IMR-90 (cell line): ENCODE measurements around the gene PRSS53. TPM values are rescaled to one million over a fixed set of nuclear protein-coding genes. Genes with fewer than 3 reads are reported as not detected.

Experiments used
- ATAC-seq: fragments of 200-7000 bp; cut with Tn5 transposase; 2 replicates; pipeline ENCODE4 v1.9.1; 2020; ENCODE audit warnings: low read depth, mild to moderate bottlenecking, moderate library complexity
- BruUV-seq: library from RNA; stranded (reverse); fragments of 400-500 nt; replicated peaks from 2 replicates; lab custom pipeline; 2021; lab: Mats Ljungman, UMichigan
- CTCF ChIA-PET: fragments of 300-600 bp; formaldehyde crosslinking; extraction: SDS; loops from one replicate; lab custom pipeline; 2021; ENCODE audit warnings: antibody characterized with exemption; lab: Yijun Ruan, JAX
- POLR2A ChIA-PET: fragments of 300-600 bp; sonication (Branson Sonifier 250); formaldehyde crosslinking; loops from one replicate; lab custom pipeline; 2022; ENCODE audit warnings: antibody characterized with exemption; ENCODE audit not compliant: unreplicated experiment; lab: Charles Lee
- DNase-seq: peaks from one replicate; pipeline ENCODE4 v3.0.0; 2013
- H2AFZ ChIP-seq: replicated peaks from 2 replicates; pipeline ENCODE3; 2013; ENCODE audit warnings: low read length, mild to moderate bottlenecking; ENCODE audit not compliant: poor library complexity
- H2AK5ac ChIP-seq: 2 replicates; pipeline ENCODE4 v1.6.1; 2013; ENCODE audit warnings: low read depth, low read length, inconsistent platforms
- H2AK9ac ChIP-seq: replicated peaks from 2 replicates; pipeline ENCODE3; 2013; ENCODE audit warnings: mild to moderate bottlenecking, low read depth, low read length, moderate library complexity; ENCODE audit not compliant: poor library complexity
- H2BK120ac ChIP-seq: 2 replicates; pipeline ENCODE4 v1.6.1; 2013; ENCODE audit warnings: low read depth, low read length, inconsistent platforms
- H2BK15ac ChIP-seq: 3 replicates; pipeline ENCODE4 v1.6.1; 2013; ENCODE audit warnings: low read depth, low read length, inconsistent platforms
- H2BK20ac ChIP-seq: 2 replicates; pipeline ENCODE4 v1.6.1; 2013; ENCODE audit warnings: low read depth, mild to moderate bottlenecking, inconsistent platforms, low read length, moderate library complexity
- H2BK5ac ChIP-seq: 2 replicates; pipeline ENCODE4 v1.6.1; 2013; ENCODE audit warnings: mild to moderate bottlenecking, low read depth, low read length, inconsistent platforms; ENCODE audit not compliant: poor library complexity, severe bottlenecking
- H3K14ac ChIP-seq: replicated peaks from 2 replicates; pipeline ENCODE4 v1.6.1; 2013; ENCODE audit warnings: low read depth, low read length, inconsistent platforms
- H3K18ac ChIP-seq: 2 replicates; pipeline ENCODE4 v1.6.1; 2013; ENCODE audit warnings: low read depth, low read length, control low read depth
- H3K23ac ChIP-seq: 2 replicates; pipeline ENCODE4 v1.6.1; 2013; ENCODE audit warnings: low read depth, low read length, inconsistent platforms
- H3K27ac ChIP-seq: 2 replicates; pipeline ENCODE4 v1.5.1; 2013; ENCODE audit warnings: mild to moderate bottlenecking, control low read depth, low read length; ENCODE audit not compliant: insufficient read depth
- H3K27me3 ChIP-seq: 2 replicates; pipeline ENCODE4 v1.6.1; 2013; ENCODE audit warnings: low read length; ENCODE audit not compliant: control insufficient read depth, insufficient read depth
- H3K36me3 ChIP-seq: 2 replicates; pipeline ENCODE4 v1.6.1; 2013; ENCODE audit warnings: low read length, mixed read lengths; ENCODE audit not compliant: control insufficient read depth, insufficient read depth
- H3K4ac ChIP-seq: 2 replicates; pipeline ENCODE4 v1.6.1; 2013; ENCODE audit warnings: low read depth, low read length, inconsistent platforms
- H3K4me1 ChIP-seq: 2 replicates; pipeline ENCODE4 v1.6.1; 2013; ENCODE audit warnings: low read length, mixed read lengths; ENCODE audit not compliant: control insufficient read depth, insufficient read depth
- H3K4me2 ChIP-seq: 2 replicates; pipeline ENCODE4 v1.6.1; 2013; ENCODE audit warnings: low read depth, mild to moderate bottlenecking, control low read depth, low read length, moderate library complexity
- H3K4me3 ChIP-seq: 2 replicates; pipeline ENCODE4 v1.5.1; 2013; ENCODE audit warnings: low read depth, mild to moderate bottlenecking, control low read depth, low read length, moderate library complexity; ENCODE audit not compliant: insufficient read depth
- H3K56ac ChIP-seq: 2 replicates; pipeline ENCODE4 v1.6.1; 2013; ENCODE audit warnings: low read length, inconsistent platforms; ENCODE audit not compliant: insufficient read depth; ENCODE audit errors: extremely low read depth
- H3K79me1 ChIP-seq, 2 experiments: 2 replicates each; pipeline ENCODE4 v1.6.1; 2013; ENCODE audit warnings: low read length in 2 of 2, inconsistent platforms in 1 of 2, low read depth in 1 of 2
- H3K9ac ChIP-seq: 2 replicates; pipeline ENCODE4 v1.6.1; 2013; ENCODE audit warnings: low read depth, low read length, control low read depth
- H3K9me1 ChIP-seq: 2 replicates; pipeline ENCODE4 v1.6.1; 2013; ENCODE audit warnings: low read length, inconsistent platforms; ENCODE audit not compliant: insufficient read depth
- H3K9me3 ChIP-seq: 2 replicates; pipeline ENCODE4 v1.6.1; 2013; ENCODE audit warnings: low read length; ENCODE audit not compliant: control insufficient read depth, insufficient read depth
- H4K20me1 ChIP-seq: 2 replicates; pipeline ENCODE4 v1.6.1; 2013; ENCODE audit warnings: low read length, inconsistent platforms; ENCODE audit not compliant: insufficient read depth
- H4K5ac ChIP-seq: 2 replicates; pipeline ENCODE4 v1.6.1; 2013; ENCODE audit warnings: mild to moderate bottlenecking, low read depth, low read length, control low read depth
- H4K8ac ChIP-seq, 2 experiments: 2 replicates each; pipeline ENCODE4 v1.6.1; 2013; ENCODE audit warnings: low read depth in 2 of 2, low read length in 2 of 2, control low read depth in 1 of 2, inconsistent platforms in 1 of 2
- H4K91ac ChIP-seq: 2 replicates; pipeline ENCODE4 v1.6.1; 2013; ENCODE audit warnings: low read depth, low read length, inconsistent platforms; ENCODE audit not compliant: insufficient read depth
- BHLHE40 ChIP-seq: fragments of 150-350 bp; IDR thresholded peaks from 2 replicates; pipeline ENCODE4 v1.6.1; 2016; ENCODE audit warnings: mild to moderate bottlenecking, low read depth, low read length
- FOS ChIP-seq: fragments of 150-350 bp; IDR thresholded peaks from 2 replicates; pipeline ENCODE4 v1.6.1; 2016; ENCODE audit warnings: low read depth, low read length
- MAZ ChIP-seq: IDR thresholded peaks from 2 replicates; pipeline ENCODE4 v1.6.1; 2012; ENCODE audit warnings: low read depth, mild to moderate bottlenecking, low read length, improper control_type of control experiment, moderate library complexity, borderline replicate concordance
- MXI1 ChIP-seq: IDR thresholded peaks from 2 replicates; pipeline ENCODE4 v1.6.1; 2012; ENCODE audit warnings: low read depth, mild to moderate bottlenecking, low read length, moderate library complexity, borderline replicate concordance
- NFE2L2 ChIP-seq: fragments of 150-350 bp; IDR thresholded peaks from 2 replicates; pipeline ENCODE4 v1.6.1; 2016; ENCODE audit warnings: low read depth, mild to moderate bottlenecking, low read length
- POLR2A ChIP-seq: IDR thresholded peaks from 2 replicates; pipeline ENCODE4 v1.6.1; 2012; ENCODE audit warnings: mild to moderate bottlenecking, low read depth, low read length
- RCOR1 ChIP-seq: IDR thresholded peaks from 2 replicates; pipeline ENCODE4 v1.6.1; 2012; ENCODE audit warnings: mild to moderate bottlenecking, low read length, improper control_type of control experiment; ENCODE audit not compliant: insufficient replicate concordance
- WGBS, 2 experiments: methylation state at CpG; one replicate each; pipeline versions ENCODE4 v1.1.5 to v1.1.7; 2013; ENCODE audit warnings: missing lambda C conversion rate in 2 of 2; ENCODE audit not compliant: insufficient read length in 1 of 2; ENCODE audit errors: extremely low coverage in 2 of 2; 5-methylcytosine and 5-hydroxymethylcytosine counted together
- dilution Hi-C: fragments of 300-500 bp; cut with HindIII; formaldehyde crosslinking; loops from one replicate; pipeline ENCODE4 v1.14.3; 2018; ENCODE audit warnings: low sequenced_read_pairs; ENCODE audit not compliant: unreplicated experiment
- in situ Hi-C: fragments of 300-500 bp; cut with MboI; formaldehyde crosslinking; loops from 3 replicates; pipeline ENCODE4 v1.14.3; 2019; ENCODE audit warnings: low sequenced_read_pairs, inconsistent platforms, mixed read lengths
- intact Hi-C: fragments of 100-400 bp; cut with micrococcal nuclease; formaldehyde crosslinking; loops from 2 replicates; pipeline ENCODE4 v1.10.0; 2022
- polyA plus RNA-seq, 3 experiments: library from polyadenylated mRNA; depleted of rRNA; stranded (reverse); fragments of >200 nt; gene quantifications; 2 replicates each; pipeline ENCODE4 v1.2.3, GENCODE V29; 2012; ENCODE audit warnings: low replicate concordance in 1 of 3
- total RNA-seq: library from RNA; depleted of rRNA; stranded (reverse); fragments of >200 nt; gene quantifications from 2 replicates; pipeline ENCODE4 v1.2.3, GENCODE V29; 2012

Gene PRSS53
- total and polyA plus RNA-seq, 2 of the 4 experiments (the other 2 are of a cell fraction), result 0.72 to 5.9 TPM

- dilution Hi-C loops, result no loop called here
- peak within 1 kb of the TSS; percentile 91 for H2AFZ ChIP-seq
- H2BK15ac ChIP-seq, result peak within 1 kb of the TSS; percentile 59; the same call in 1 of the 3 replicates
- peak within 1 kb of the TSS; percentile 88 for H2BK5ac ChIP-seq
- in situ Hi-C loops, result loop anchor here (10.0 kb wide), 1 partner anchor 391 kb away; no protein-coding TSS in a partner anchor
- no peaks in the 10 kb centered on the region for H3K27me3 ChIP-seq
- peak within 1 kb of the TSS; percentile 81 for H3K4me3 ChIP-seq
- peak within 1 kb of the TSS; percentile 27; the same call in 1 of the 2 replicates for H2BK20ac ChIP-seq
- H3K18ac ChIP-seq, result peak within 1 kb of the TSS; percentile 37; the same call in 1 of the 2 replicates
- no peaks in the 10 kb centered on the region; the same call in 1 of the 2 replicates for H4K20me1 ChIP-seq
- CTCF ChIA-PET, result interaction anchor here (1.0 kb wide), 1 partner anchor 18 kb away, joined by 4 read pairs; no protein-coding TSS in a partner anchor
- H4K5ac ChIP-seq, result peak within 1 kb of the TSS; percentile 95
- peak; percentile 66; the same call in 1 of the 2 replicates for TF ChIP-seq BHLHE40
- no peak for TF ChIP-seq NFE2L2
- peak; percentile 51; the same call in 1 of the 2 replicates for TF ChIP-seq MAZ
- no peak for TF ChIP-seq RCOR1
- TF ChIP-seq MXI1, result peak; percentile 51; the same call in 1 of the 2 replicates
- peak; percentile 72 for TF ChIP-seq POLR2A
- no peak for TF ChIP-seq FOS
- peak within 1 kb of the TSS; percentile 83 to 98 for H4K8ac ChIP-seq
- H3K4me1 ChIP-seq, result peaks cover 6% of the 10 kb centered on the region
- H3K4ac ChIP-seq, result peak within 1 kb of the TSS; percentile 100
- peak within 1 kb of the TSS; percentile 93 for H4K91ac ChIP-seq
- no TSS peak for BruUV-seq
- peak within 1 kb of the TSS; percentile 90 for H3K27ac ChIP-seq
- H3K9me1 ChIP-seq, result 0 out of 2 replicates have a peak, but pooled peaks cover under 1% of the 10 kb centered on the region
- POLR2A ChIA-PET, result interaction anchor here (0.9 to 1.9 kb wide), 3 partner anchors 13 to 90 kb away, joined by 3 to 6 read pairs (median 3); no protein-coding TSS in a partner anchor
- intact Hi-C loops, result loop anchor here (1.0 to 10.0 kb wide), 4 partner anchors 41 to 119 kb away; partner anchors contain the start of genes HSD3B7, SETD1A and STX4
- peak within 1 kb of the TSS; percentile 96 for H3K9ac ChIP-seq
- H3K56ac ChIP-seq, result peak within 1 kb of the TSS; percentile 94
- peaks cover 30% of the 10 kb centered on the region for H3K36me3 ChIP-seq
- H3K23ac ChIP-seq, result peak within 1 kb of the TSS; percentile 93
- peaks cover 9 to 57% of the 10 kb centered on the region in 2 experiments for H3K79me1 ChIP-seq
- peak within 1 kb of the TSS; percentile 96 for H2AK5ac ChIP-seq
- H3K9me3 ChIP-seq, result no peaks in the 10 kb centered on the region
- H3K14ac ChIP-seq, result peak within 1 kb of the TSS; percentile 98
- H2AK9ac ChIP-seq, result peak within 1 kb of the TSS; percentile 98
- WGBS, 2 experiments, result 2% methylated on average over 9 of the region's 48 CpGs; no CpG with 5 or more reads in 1 of the 2 experiments
- peak within 1 kb of the TSS; percentile 94 for H3K4me2 ChIP-seq
- H2BK120ac ChIP-seq, result peak within 1 kb of the TSS; percentile 89; the same call in 1 of the 2 replicates
- DNase-seq, result peak; percentile 100
- peak; percentile 76 for ATAC-seq
Observed at GRCh38 chr16:31073970-31074813, 14.6 kb downstream of the PRSS53 start, which contains the start of the genes ZNF646 and ZNF668. Gene ZNF646 (plus strand): TSS chr16:31074422. CDS start chr16:31076325, 1,903 bp downstream. Gene ZNF668 (minus strand): TSS chr16:31074240. CDS start chr16:31064459, 9,781 bp downstream.
